H1 (cell line): ENCODE results near the gene PRMT1. TPM values are rescaled to one million over a fixed set of nuclear protein-coding genes. Genes with fewer than 3 reads are reported as not detected.

Experiments
- CTCF ChIA-PET: fragments of 300-600 bp; sonication (Branson Sonifier 250); formaldehyde crosslinking; loops from one replicate; lab custom pipeline; 2021; ENCODE audit not compliant: partially characterized antibody; lab: Charles Lee
- POLR2A ChIA-PET: fragments of 300-600 bp; sonication (Branson Sonifier 250); formaldehyde crosslinking; loops from one replicate; lab custom pipeline; 2021; ENCODE audit warnings: inconsistent platforms; ENCODE audit not compliant: partially characterized antibody; lab: Charles Lee
- DNase-seq, 2 experiments: peaks; one replicate each; pipeline versions ENCODE4 v3.0.0 to v3.0.0-alpha.2; 2010 to 2022; ENCODE audit warnings: low spot score in 2 of 2, low read depth in 1 of 2, mixed read lengths in 1 of 2
- FAIRE-seq: peaks from 2 replicates; lab custom pipeline; 2011; peaks lifted over from hg19 to GRCh38; lab: Jason Lieb, UNC
- H2AFZ ChIP-seq: 2 replicates; pipeline ENCODE4 v1.8.1; 2012; ENCODE audit warnings: low read length, inconsistent platforms
- H2AK5ac ChIP-seq: 2 replicates; pipeline ENCODE4 v1.6.1; 2013; ENCODE audit warnings: low read depth, low read length
- H2BK120ac ChIP-seq: replicated peaks from 2 replicates; pipeline ENCODE3; 2013; ENCODE audit warnings: low read depth, low read length, inconsistent platforms
- H2BK12ac ChIP-seq: 2 replicates; pipeline ENCODE4 v1.6.1; 2013; ENCODE audit warnings: low read depth, low read length
- H2BK15ac ChIP-seq: 2 replicates; pipeline ENCODE4 v1.6.1; 2013; ENCODE audit warnings: low read length
- H2BK20ac ChIP-seq: 2 replicates; pipeline ENCODE4 v1.6.1; 2013; ENCODE audit warnings: low read length
- H2BK5ac ChIP-seq: 2 replicates; pipeline ENCODE4 v1.6.1; 2013; ENCODE audit warnings: low read depth, low read length
- H3K14ac ChIP-seq: 2 replicates; pipeline ENCODE4 v1.6.1; 2013; ENCODE audit warnings: inconsistent platforms; ENCODE audit not compliant: insufficient read length
- H3K18ac ChIP-seq: 2 replicates; pipeline ENCODE4 v1.6.1; 2013; ENCODE audit warnings: low read length; ENCODE audit errors: extremely low read depth
- H3K23ac ChIP-seq: 2 replicates; pipeline ENCODE4 v1.6.1; 2013; ENCODE audit warnings: inconsistent platforms; ENCODE audit not compliant: insufficient read length
- H3K23me2 ChIP-seq: 2 replicates; pipeline ENCODE4 v1.6.1; 2013; ENCODE audit warnings: low read depth, low read length
- H3K27ac ChIP-seq: 2 replicates; pipeline ENCODE4 v1.6.1; 2011; ENCODE audit warnings: low read depth, low read length, inconsistent platforms
- H3K27me3 ChIP-seq, 4 experiments: replicated peaks in 1 of 4; 1 replicate in 1 of 4; 2 replicates in 3 of 4; pipeline versions ENCODE4 v1.6.1 to v1.8.1; 2011 to 2013; ENCODE audit warnings: low read length in 3 of 4, mild to moderate bottlenecking in 3 of 4, inconsistent platforms in 2 of 4, mixed read lengths in 2 of 4, moderate library complexity in 1 of 4; ENCODE audit not compliant: control insufficient read depth in 3 of 4, insufficient read depth in 3 of 4; ENCODE audit errors: extremely low read depth in 1 of 4
- H3K36me3 ChIP-seq, 4 experiments: 2 replicates each; pipeline versions ENCODE4 v1.6.1 to v1.8.1; 2011 to 2013; ENCODE audit warnings: mild to moderate bottlenecking in 4 of 4, low read length in 3 of 4, moderate library complexity in 2 of 4, control low read depth in 1 of 4, inconsistent platforms in 1 of 4; ENCODE audit not compliant: insufficient read depth in 4 of 4, control insufficient read depth in 2 of 4
- H3K4ac ChIP-seq: replicated peaks from 2 replicates; pipeline ENCODE3; 2013; ENCODE audit warnings: low read length, low read depth, mixed read lengths, inconsistent platforms; ENCODE audit not compliant: insufficient read length
- H3K4me1 ChIP-seq, 4 experiments: replicated peaks in 1 of 4; 1 replicate in 1 of 4; 2 replicates in 3 of 4; pipeline versions ENCODE4 v1.6.1 to v1.8.1; 2011 to 2013; ENCODE audit warnings: low read length in 3 of 4, inconsistent platforms in 2 of 4, mixed read lengths in 1 of 4; ENCODE audit not compliant: insufficient read depth in 4 of 4, control insufficient read depth in 3 of 4
- H3K4me2 ChIP-seq, 2 experiments: 2 replicates each; pipeline versions ENCODE4 v1.6.1 to v1.8.1; 2011 to 2013; ENCODE audit warnings: low read depth in 2 of 2, low read length in 2 of 2, control low read depth in 1 of 2, inconsistent platforms in 1 of 2, mild to moderate bottlenecking in 1 of 2; ENCODE audit not compliant: insufficient read depth in 1 of 2
- H3K4me3 ChIP-seq, 4 experiments: fragments of 200-600, 300-600 bp in 1 of 4; sonication (generic), shearing (Covaris generic), sonication (Bioruptor Twin) in 1 of 4; 2 replicates each; pipeline versions ENCODE4 v1.5.1 to v1.8.1; 2011 to 2016; ENCODE audit warnings: low read length in 4 of 4, low read depth in 3 of 4, control low read depth in 2 of 4, inconsistent platforms in 2 of 4, mild to moderate bottlenecking in 2 of 4, mixed read lengths in 1 of 4, moderate library complexity in 1 of 4; ENCODE audit not compliant: insufficient read depth in 2 of 4; ENCODE audit errors: extremely low read depth in 1 of 4
- H3K56ac ChIP-seq: replicated peaks from 2 replicates; pipeline ENCODE3; 2013; ENCODE audit warnings: low read depth, mild to moderate bottlenecking, mixed read lengths, low read length, inconsistent platforms; ENCODE audit not compliant: insufficient read length
- H3K79me1 ChIP-seq: 2 replicates; pipeline ENCODE4 v1.6.1; 2013; ENCODE audit warnings: low read depth, low read length, control low read depth
- H3K79me2 ChIP-seq, 2 experiments: 2 replicates each; pipeline versions ENCODE4 v1.6.1 to v1.8.1; 2012 to 2013; ENCODE audit warnings: low read length in 2 of 2, mild to moderate bottlenecking in 2 of 2, inconsistent platforms in 1 of 2; ENCODE audit not compliant: insufficient read depth in 2 of 2, control insufficient read depth in 1 of 2
- H3K9ac ChIP-seq, 4 experiments: replicated peaks in 1 of 4; 1 replicate in 1 of 4; 2 replicates in 3 of 4; pipeline versions ENCODE4 v1.6.1 to v1.8.1; 2011 to 2013; ENCODE audit warnings: low read depth in 3 of 4, low read length in 3 of 4, control low read depth in 2 of 4, mild to moderate bottlenecking in 2 of 4, moderate library complexity in 2 of 4, inconsistent platforms in 1 of 4; ENCODE audit errors: extremely low read depth in 1 of 4
- H3K9me3 ChIP-seq, 2 experiments: 2 replicates each; pipeline versions ENCODE4 v1.6.1 to v1.8.1; 2012 to 2013; ENCODE audit warnings: mild to moderate bottlenecking in 2 of 2, moderate library complexity in 2 of 2, control low read depth in 1 of 2, inconsistent platforms in 1 of 2, low read depth in 1 of 2, low read length in 1 of 2, mixed read lengths in 1 of 2; ENCODE audit not compliant: insufficient read depth in 2 of 2
- H4K20me1 ChIP-seq, 2 experiments: replicated peaks in 1 of 2; 2 replicates each; pipeline versions ENCODE3 to v1.8.1; 2011 to 2013; ENCODE audit warnings: inconsistent platforms in 2 of 2, low read length in 2 of 2, mild to moderate bottlenecking in 1 of 2; ENCODE audit not compliant: insufficient read depth in 2 of 2, control insufficient read depth in 1 of 2
- H4K5ac ChIP-seq: 2 replicates; pipeline ENCODE4 v1.6.1; 2013; ENCODE audit warnings: low read length, low read depth, mixed read lengths, inconsistent platforms; ENCODE audit not compliant: insufficient read length
- H4K8ac ChIP-seq: 2 replicates; pipeline ENCODE4 v1.8.0; 2013; ENCODE audit warnings: mild to moderate bottlenecking, moderate library complexity, low read length, inconsistent platforms; ENCODE audit not compliant: insufficient read depth; ENCODE audit errors: extremely low read depth
- H4K91ac ChIP-seq: replicated peaks from 2 replicates; pipeline ENCODE3; 2013; ENCODE audit warnings: low read length, mixed read lengths, inconsistent platforms; ENCODE audit not compliant: insufficient read length
- ATF2 ChIP-seq: IDR thresholded peaks from 2 replicates; pipeline ENCODE4 v1.6.1; 2012; ENCODE audit warnings: low read length, inconsistent platforms
- BRCA1 ChIP-seq: IDR thresholded peaks from 2 replicates; pipeline ENCODE4 v1.6.1; 2012; ENCODE audit warnings: low read depth, low read length, improper control_type of control experiment
- CTCF ChIP-seq, 3 experiments: IDR thresholded peaks; 1 replicate in 2 of 3; 2 replicates in 1 of 3; pipeline versions ENCODE4 v1.5.1 to v1.6.1; 2011; ENCODE audit warnings: low read length in 3 of 3, mild to moderate bottlenecking in 3 of 3, inconsistent platforms in 2 of 3, low read depth in 1 of 3, moderate library complexity in 1 of 3; ENCODE audit not compliant: insufficient read depth in 1 of 3; ENCODE audit errors: control extremely low read depth in 1 of 3
- EGR1 ChIP-seq: IDR thresholded peaks from 2 replicates; pipeline ENCODE4 v1.6.1; 2011; ENCODE audit warnings: low read depth, low read length, borderline replicate concordance
- FOSL1 ChIP-seq: IDR thresholded peaks from 2 replicates; pipeline ENCODE4 v1.6.1; 2011; ENCODE audit warnings: mild to moderate bottlenecking, low read depth, low read length, moderate library complexity; ENCODE audit not compliant: insufficient read depth
- POU5F1 ChIP-seq: IDR thresholded peaks from 2 replicates; pipeline ENCODE4 v1.6.1; 2011; ENCODE audit warnings: low read depth, mild to moderate bottlenecking, low read length, moderate library complexity
- RNF2 ChIP-seq: fragments of 200-900, 300-1000 bp; sonication (generic); IDR thresholded peaks from 2 replicates; pipeline ENCODE4 v1.7.1; 2016; ENCODE audit warnings: borderline replicate concordance, low read depth, mild to moderate bottlenecking, antibody characterized with exemption, low read length; ENCODE audit not compliant: poor library complexity, severe bottlenecking; ENCODE audit errors: missing control alignments
- SP1 ChIP-seq: IDR thresholded peaks from 2 replicates; pipeline ENCODE4 v1.6.1; 2011; ENCODE audit warnings: low read depth, low read length
- SP4 ChIP-seq: IDR thresholded peaks from 2 replicates; pipeline ENCODE4 v1.6.1; 2012; ENCODE audit warnings: low read length, inconsistent platforms
- WGBS, 2 experiments: shearing (Covaris generic) in 1 of 2; methylation state at CpG; one replicate each; pipeline versions ENCODE4 v1.1.6 to v1.1.7; 2013 to 2015; ENCODE audit warnings: low lambda C conversion rate in 2 of 2, mixed read lengths in 2 of 2, inconsistent platforms in 1 of 2, low coverage in 1 of 2, missing lambda C conversion rate in 1 of 2; ENCODE audit not compliant: insufficient replicate concordance in 2 of 2, insufficient coverage in 1 of 2, insufficient read length in 1 of 2; ENCODE audit errors: extremely low coverage in 1 of 2, missing lambda C conversion rate in 1 of 2; 5-methylcytosine and 5-hydroxymethylcytosine counted together
- polyA plus RNA-seq, 7 experiments: library from polyadenylated mRNA; depleted of rRNA in 3 of 7; stranded (reverse) in 5 of 7; unstranded in 2 of 7; fragments of >200 nt in 5 of 7; fragments of 200-250 nt in 2 of 7; gene quantifications; 1 replicate in 5 of 7; 2 replicates in 1 of 7; 4 replicates in 1 of 7; pipeline versions ENCODE4 v1.2.1 to v1.2.3, GENCODE V29; 2011 to 2013; ENCODE audit warnings: missing spikeins in 2 of 7, mixed read lengths in 2 of 7
- total RNA-seq: library from RNA; stranded (reverse); fragmentation: NEBNext Ultra II Directional; extraction: Animal tissue kit (Norgen Biotek cat#: 25700); gene quantifications from 2 replicates; pipeline ENCODE4 v1.2.1, GENCODE V29; 2021

The PRMT1 gene
- total and polyA plus RNA-seq, 2 of the 8 experiments (the other 6 are each of a cell fraction or from before 2014, with no cell fraction given): 561 to 1,215 TPM

GRCh38 chr19:49696115-49696514, 19.0 kb downstream of the PRMT1 start:
- no peak overlapping the region for H4K8ac ChIP-seq
- H3K79me1 ChIP-seq: no peaks in the 10 kb centered on the region
- no peak overlapping the region for H3K9ac ChIP-seq
- H2BK20ac ChIP-seq: no peak overlapping the region
- no peak overlapping the region for H2BK15ac ChIP-seq
- peaks cover 9 to 18% (median 16%) of the 10 kb centered on the region in 4 experiments; a peak in 7 of 8 replicates for H3K36me3 ChIP-seq
- WGBS, 2 experiments: 95% methylated on average over 6 of the region's 6 CpGs; no CpG with 5 or more reads in 1 of the 2 experiments
- no peak overlapping the region for H3K4me3 ChIP-seq
- no peak overlapping the region for H3K4ac ChIP-seq
- H2BK5ac ChIP-seq: no peak overlapping the region
- FAIRE-seq (no peak), DNase-seq (no peak)
- H2AFZ ChIP-seq: no peak overlapping the region
- H2AK5ac ChIP-seq: no peak overlapping the region
- H3K4me2 ChIP-seq: no peak overlapping the region
- peaks cover 0 to 10% (median 2%) of the 10 kb centered on the region in 4 experiments; a peak in 3 of 7 replicates for H3K4me1 ChIP-seq
- H4K20me1 ChIP-seq: peaks cover 0 to 1% of the 10 kb centered on the region in 2 experiments
- peaks cover 6% of the 10 kb centered on the region for H3K23me2 ChIP-seq
- no peak overlapping the region for H3K14ac ChIP-seq
- no peaks in the 10 kb centered on the region for H3K9me3 ChIP-seq
- no peak overlapping the region for H4K5ac ChIP-seq
- H3K56ac ChIP-seq: no peak overlapping the region
- H3K79me2 ChIP-seq: peaks cover 0 to 9% of the 10 kb centered on the region in 2 experiments; a peak in 1 of 4 replicates
- H3K23ac ChIP-seq: no peak overlapping the region
- H3K27me3 ChIP-seq: no peaks in the 10 kb centered on the region
- H4K91ac ChIP-seq: no peak overlapping the region
- CTCF ChIA-PET: interaction anchor here (0.6 to 1.0 kb wide), 4 partner anchors 11 to 86 kb away, joined by 3 read pairs; partner anchors contain the start of gene PRMT1
- POLR2A ChIA-PET: interaction anchor here (1.6 to 12.2 kb wide), 2 partner anchors 17 to 21 kb away, joined by 4 to 168 read pairs; partner anchors contain the start of gene PRMT1
- no peak overlapping the region for H3K18ac ChIP-seq
- H2BK120ac ChIP-seq: no peak overlapping the region
- no peak overlapping the region for H2BK12ac ChIP-seq
- no peak overlapping the region for H3K27ac ChIP-seq
- TF ChIP-seq BRCA1 (no peak), POU5F1 (no peak), ATF2 (no peak), SP1 (no peak), CTCF (IDR thresholded peaks at IDR 0.05; ENCODE audit: control extremely low read depth in 1 of 3, insufficient read depth in 1 of 3, low read depth in 1 of 3, low read length in 3 of 3) (no peak), SP4 (no peak), RNF2 (no peak), FOSL1 (no peak), EGR1 (no peak)
